HEK293 (cell line): Measurements from ENCODE around the gene HFM1.

Experiments
- CTCF ChIA-PET: fragments of 350-600 bp; formaldehyde crosslinking; extraction: SDS; loops from one replicate; lab custom pipeline; 2021; ENCODE audit warnings: antibody characterized with exemption; lab: Yijun Ruan, JAX
- POLR2A ChIA-PET: fragments of 300-600 bp; formaldehyde crosslinking; extraction: SDS; loops from one replicate; lab custom pipeline; 2020; ENCODE audit warnings: antibody characterized with exemption, inconsistent platforms; lab: Yijun Ruan, JAX
- H3K27ac ChIP-seq: fragments of 200-500 bp; sonication (Bioruptor generic); 2 replicates; pipeline ENCODE4 v1.5.1; 2014; ENCODE audit warnings: low read depth, low read length, control low read depth, inconsistent platforms; ENCODE audit errors: extremely low read depth
- H3K36me3 ChIP-seq, 2 experiments: fragments of 200-500 bp in 1 of 2; sonication (Bioruptor generic) in 1 of 2; 1 replicate in 1 of 2; 2 replicates in 1 of 2; pipeline ENCODE4 v1.5.1; 2014 to 2017; ENCODE audit warnings: inconsistent platforms in 2 of 2, low read length in 2 of 2; ENCODE audit not compliant: control insufficient read depth in 2 of 2, insufficient read depth in 1 of 2
- H3K4me1 ChIP-seq: fragments of 200-500 bp; sonication (Bioruptor generic); 2 replicates; pipeline ENCODE4 v1.5.1; 2014; ENCODE audit warnings: mild to moderate bottlenecking, low read length, inconsistent platforms; ENCODE audit not compliant: control insufficient read depth, insufficient read depth
- H3K4me3 ChIP-seq: 2 replicates; pipeline ENCODE4 v1.5.1; 2011; ENCODE audit warnings: low read depth, mild to moderate bottlenecking, control low read depth, low read length, moderate library complexity
- H3K9me3 ChIP-seq: fragments of 200-500 bp; sonication (Bioruptor generic); 2 replicates; pipeline ENCODE4 v1.5.1; 2014; ENCODE audit warnings: low read depth, low read length, inconsistent platforms; ENCODE audit not compliant: control insufficient read depth, insufficient read depth
- BCL11B ChIP-seq: fragments of 450-650 bp; formaldehyde crosslinking; IDR thresholded peaks from 2 replicates; pipeline ENCODE4 v1.5.1; 2016; ENCODE audit warnings: low read depth, missing biosample characterization, missing genetic modification characterization
- GLIS1 ChIP-seq: fragments of 450-650 bp; formaldehyde crosslinking; IDR thresholded peaks from 2 replicates; pipeline ENCODE4 v1.5.1; 2016; ENCODE audit warnings: missing biosample characterization, missing genetic modification characterization
- IKZF3 ChIP-seq: fragments of 450-650 bp; IDR thresholded peaks from 2 replicates; pipeline ENCODE4 v1.5.0; 2018; ENCODE audit warnings: missing biosample characterization, mild to moderate bottlenecking, missing genetic modification characterization, moderate library complexity
- OVOL3 ChIP-seq: fragments of 450-650 bp; formaldehyde crosslinking; IDR thresholded peaks from 2 replicates; pipeline ENCODE4 v1.5.1; 2016; ENCODE audit warnings: missing biosample characterization, missing genetic modification characterization
- SCRT1 ChIP-seq: fragments of 450-650 bp; formaldehyde crosslinking; IDR thresholded peaks from 2 replicates; pipeline ENCODE4 v1.5.1; 2016; ENCODE audit warnings: missing biosample characterization, missing genetic modification characterization, borderline replicate concordance
- SP7 ChIP-seq: fragments of 450-650 bp; formaldehyde crosslinking; IDR thresholded peaks from 2 replicates; pipeline ENCODE4 v1.5.1; 2016; ENCODE audit warnings: missing biosample characterization, missing genetic modification characterization
- WT1 ChIP-seq: fragments of 450-650 bp; formaldehyde crosslinking; IDR thresholded peaks from 2 replicates; pipeline ENCODE4 v1.5.1; 2016; ENCODE audit warnings: missing biosample characterization, missing genetic modification characterization
- YY1 ChIP-seq: fragments of 450-650 bp; formaldehyde crosslinking; IDR thresholded peaks from 2 replicates; pipeline ENCODE4 v1.5.1; 2018; ENCODE audit warnings: missing biosample characterization, missing genetic modification characterization
- ZBTB1 ChIP-seq: fragments of 450-650 bp; formaldehyde crosslinking; IDR thresholded peaks from 2 replicates; pipeline ENCODE4 v1.5.1; 2016; ENCODE audit warnings: missing biosample characterization, missing genetic modification characterization
- ZBTB21 ChIP-seq: fragments of 450-650 bp; formaldehyde crosslinking; IDR thresholded peaks from 2 replicates; pipeline ENCODE4 v1.5.1; 2017; ENCODE audit warnings: missing biosample characterization, missing genetic modification characterization
- ZIC2 ChIP-seq: fragments of 450-650 bp; formaldehyde crosslinking; IDR thresholded peaks from 2 replicates; pipeline ENCODE4 v1.5.1; 2016; ENCODE audit warnings: missing biosample characterization, missing genetic modification characterization
- ZNF10 ChIP-seq: fragments of 450-650 bp; formaldehyde crosslinking; IDR thresholded peaks from 2 replicates; pipeline ENCODE4 v1.5.1; 2017; ENCODE audit warnings: missing biosample characterization, missing genetic modification characterization
- ZNF146 ChIP-seq: fragments of 450-650 bp; formaldehyde crosslinking; IDR thresholded peaks from 2 replicates; pipeline ENCODE4 v1.5.1; 2016; ENCODE audit warnings: missing biosample characterization, missing genetic modification characterization
- ZNF184 ChIP-seq: fragments of 450-650 bp; IDR thresholded peaks from 2 replicates; pipeline ENCODE4 v1.5.1; 2018; ENCODE audit warnings: missing biosample characterization, mild to moderate bottlenecking, missing genetic modification characterization
- ZNF335 ChIP-seq: fragments of 450-650 bp; formaldehyde crosslinking; conservative IDR thresholded peaks from 2 replicates; pipeline ENCODE4 v1.5.1; 2016; ENCODE audit warnings: missing biosample characterization, missing genetic modification characterization
- ZNF37A ChIP-seq: fragments of 450-650 bp; IDR thresholded peaks from 2 replicates; pipeline ENCODE4 v1.5.1; 2018; ENCODE audit warnings: missing biosample characterization, missing genetic modification characterization
- ZNF404 ChIP-seq: fragments of 450-650 bp; formaldehyde crosslinking; IDR thresholded peaks from 2 replicates; pipeline ENCODE4 v1.5.1; 2017; ENCODE audit warnings: missing biosample characterization, missing genetic modification characterization
- ZNF561 ChIP-seq: fragments of 450-650 bp; IDR thresholded peaks from 2 replicates; pipeline ENCODE4 v1.5.1; 2018; ENCODE audit warnings: missing biosample characterization, missing genetic modification characterization, borderline replicate concordance
- ZNF624 ChIP-seq: fragments of 450-650 bp; formaldehyde crosslinking; IDR thresholded peaks from 2 replicates; pipeline ENCODE4 v1.5.1; 2017; ENCODE audit warnings: missing biosample characterization, missing genetic modification characterization
- ZNF660 ChIP-seq: fragments of 450-650 bp; IDR thresholded peaks from 2 replicates; pipeline ENCODE4 v1.5.1; 2018; ENCODE audit warnings: missing biosample characterization, mild to moderate bottlenecking, missing genetic modification characterization
- ZNF768 ChIP-seq: fragments of 450-650 bp; formaldehyde crosslinking; IDR thresholded peaks from 2 replicates; pipeline ENCODE4 v1.5.1; 2018; ENCODE audit warnings: missing biosample characterization, mild to moderate bottlenecking, missing genetic modification characterization
- ZNF792 ChIP-seq: fragments of 450-650 bp; formaldehyde crosslinking; IDR thresholded peaks from 2 replicates; pipeline ENCODE4 v1.5.1; 2016; ENCODE audit warnings: missing biosample characterization, missing genetic modification characterization
- ZSCAN23 ChIP-seq: fragments of 450-650 bp; formaldehyde crosslinking; IDR thresholded peaks from 2 replicates; pipeline ENCODE4 v1.5.1; 2016; ENCODE audit warnings: missing biosample characterization, missing genetic modification characterization
- TF ChIP-seq, protein P1 (sequence below): fragments of 450-650 bp; formaldehyde crosslinking; IDR thresholded peaks from 2 replicates; pipeline ENCODE4 v1.5.1; 2016; ENCODE audit warnings: missing biosample characterization, missing genetic modification characterization
- TF ChIP-seq, protein P2 (sequence below): fragments of 450-650 bp; IDR thresholded peaks from 2 replicates; pipeline ENCODE4 v1.5.1; 2018; ENCODE audit warnings: missing biosample characterization, mild to moderate bottlenecking, missing genetic modification characterization
- TF ChIP-seq, protein P3 (sequence below): fragments of 450-650 bp; formaldehyde crosslinking; optimal IDR thresholded peaks from 2 replicates; pipeline ENCODE3; 2016; ENCODE audit warnings: missing biosample characterization, mild to moderate bottlenecking, missing genetic modification characterization
- TF ChIP-seq, protein P4 (sequence below): fragments of 450-650 bp; formaldehyde crosslinking; IDR thresholded peaks from 2 replicates; pipeline ENCODE4 v1.5.1; 2016; ENCODE audit warnings: missing biosample characterization, missing genetic modification characterization

Gene HFM1

DNA sequence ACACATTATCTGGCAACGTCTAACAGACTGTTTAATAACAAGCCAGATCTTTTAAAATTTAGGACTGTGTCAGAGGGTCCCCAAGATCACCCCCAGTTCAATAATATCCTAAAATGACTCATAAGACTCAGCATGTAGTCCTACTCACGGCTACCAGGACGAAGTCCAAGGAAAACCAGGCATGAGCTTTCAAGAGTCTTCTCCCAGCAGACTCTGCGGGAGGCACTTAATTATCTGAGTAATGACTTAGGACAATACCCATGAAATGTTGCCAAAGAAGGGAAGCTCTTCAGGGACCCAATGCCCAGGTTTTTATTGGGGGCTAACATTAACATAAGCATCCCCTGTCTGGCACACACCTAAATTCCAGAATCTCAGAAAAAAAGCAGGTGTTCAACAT lies 7.0 kb downstream of the HFM1 start:
- TF ChIP-seq ZIC2 (tag by site-specific recombination) (peak; percentile 65), IKZF3 (0 out of 2 replicates have a peak, but pooled peaks have one; percentile 27), ZNF660 (tag by site-specific recombination) (peak; percentile 66; the same call in 1 of the 2 replicates), ZNF768 (no peak), GLIS1 (tag by site-specific recombination) (peak; percentile 74)
- no peak overlapping the region for H3K27ac ChIP-seq
- CTCF ChIA-PET, result interaction anchor here (0.5 to 1.1 kb wide), 3 partner anchors 8 to 145 kb away, joined by 3 read pairs; no protein-coding TSS in a partner anchor
- POLR2A ChIA-PET, result no interaction called here
- H3K4me3 ChIP-seq, result no peak overlapping the region
- no peaks in the 10 kb centered on the region for H3K36me3 ChIP-seq
- peaks cover 3% of the 10 kb centered on the region; the same call in 1 of the 2 replicates for H3K4me1 ChIP-seq
- no peaks in the 10 kb centered on the region for H3K9me3 ChIP-seq

DNA sequence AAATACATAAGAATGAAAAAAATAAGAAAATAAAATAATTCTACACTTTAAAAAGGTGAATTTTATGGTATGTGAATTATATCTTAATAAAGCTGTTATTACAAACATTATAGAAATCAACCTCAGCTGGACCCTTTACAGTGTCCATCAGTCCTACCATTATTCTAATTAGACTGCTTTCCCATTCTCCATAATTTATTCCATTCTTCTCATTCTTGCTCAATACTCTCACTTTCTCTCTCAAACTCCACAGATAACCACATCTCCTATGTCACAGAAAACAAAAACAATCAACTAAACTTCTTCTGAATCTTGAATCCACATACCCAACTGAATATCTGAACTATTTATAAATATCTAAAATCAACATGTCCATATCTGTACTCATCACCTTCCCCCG lies 11.6 kb downstream of the HFM1 start:
- ChIA-PET CTCF (no interaction called here), POLR2A (no interaction called here)
- H3K4me1 ChIP-seq, result peaks cover 3% of the 10 kb centered on the region; the same call in 1 of the 2 replicates
- H3K27ac ChIP-seq, result no peak overlapping the region
- TF ChIP-seq OVOL3 (tag by site-specific recombination), result no peak
- no peak for TF ChIP-seq ZNF335
- no peak for TF ChIP-seq ZNF10
- TF ChIP-seq, protein P1, sequence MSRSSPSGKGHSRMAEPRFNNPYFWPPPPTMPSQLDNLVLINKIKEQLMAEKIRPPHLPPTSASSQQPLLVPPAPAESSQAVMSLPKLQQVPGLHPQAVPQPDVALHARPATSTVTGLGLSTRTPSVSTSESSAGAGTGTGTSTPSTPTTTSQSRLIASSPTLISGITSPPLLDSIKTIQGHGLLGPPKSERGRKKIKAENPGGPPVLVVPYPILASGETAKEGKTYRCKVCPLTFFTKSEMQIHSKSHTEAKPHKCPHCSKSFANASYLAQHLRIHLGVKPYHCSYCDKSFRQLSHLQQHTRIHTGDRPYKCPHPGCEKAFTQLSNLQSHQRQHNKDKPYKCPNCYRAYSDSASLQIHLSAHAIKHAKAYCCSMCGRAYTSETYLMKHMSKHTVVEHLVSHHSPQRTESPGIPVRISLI (tag by site-specific recombination), result no peak
- TF ChIP-seq ZNF146 (tag by site-specific recombination), result no peak
- TF ChIP-seq, protein P2, sequence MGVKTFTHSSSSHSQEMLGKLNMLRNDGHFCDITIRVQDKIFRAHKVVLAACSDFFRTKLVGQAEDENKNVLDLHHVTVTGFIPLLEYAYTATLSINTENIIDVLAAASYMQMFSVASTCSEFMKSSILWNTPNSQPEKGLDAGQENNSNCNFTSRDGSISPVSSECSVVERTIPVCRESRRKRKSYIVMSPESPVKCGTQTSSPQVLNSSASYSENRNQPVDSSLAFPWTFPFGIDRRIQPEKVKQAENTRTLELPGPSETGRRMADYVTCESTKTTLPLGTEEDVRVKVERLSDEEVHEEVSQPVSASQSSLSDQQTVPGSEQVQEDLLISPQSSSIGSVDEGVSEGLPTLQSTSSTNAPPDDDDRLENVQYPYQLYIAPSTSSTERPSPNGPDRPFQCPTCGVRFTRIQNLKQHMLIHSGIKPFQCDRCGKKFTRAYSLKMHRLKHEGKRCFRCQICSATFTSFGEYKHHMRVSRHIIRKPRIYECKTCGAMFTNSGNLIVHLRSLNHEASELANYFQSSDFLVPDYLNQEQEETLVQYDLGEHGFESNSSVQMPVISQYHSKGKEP (tag by site-specific recombination), result no peak
- H3K9me3 ChIP-seq, result no peaks in the 10 kb centered on the region
- no peak overlapping the region for H3K4me3 ChIP-seq
- H3K36me3 ChIP-seq, result no peaks in the 10 kb centered on the region

DNA sequence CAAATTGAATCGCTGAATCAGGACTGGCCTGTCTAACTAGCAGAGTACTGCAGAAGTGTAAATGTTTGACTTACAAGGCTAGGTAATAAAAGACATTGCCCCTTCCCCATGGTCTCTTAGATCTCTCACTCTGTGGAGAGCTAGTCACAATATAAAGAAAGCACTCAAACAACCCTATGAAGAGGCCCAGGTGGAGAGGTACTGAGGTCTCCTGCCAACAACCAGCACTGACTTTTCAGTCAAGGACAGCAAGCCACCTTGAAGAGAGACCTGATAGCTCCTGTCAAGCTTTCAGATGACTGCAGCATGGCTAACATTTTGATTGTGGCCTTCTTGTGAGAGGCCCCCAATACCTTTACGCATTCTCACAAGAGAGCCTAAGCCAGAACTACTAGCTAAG lies 18.5 kb downstream of the HFM1 start:
- POLR2A ChIA-PET, result no interaction called here
- H3K4me1 ChIP-seq, result no peaks in the 10 kb centered on the region
- CTCF ChIA-PET, result interaction anchor here (0.7 kb wide), 1 partner anchor 1341 kb away, joined by 3 read pairs; no protein-coding TSS in a partner anchor

More for the DNA sequence above, 18.5 kb downstream of the HFM1 start:
- TF ChIP-seq ZNF404 (tag by site-specific recombination) (no peak), ZNF561 (tag by site-specific recombination) (no peak), ZSCAN23 (tag by site-specific recombination) (no peak), BCL11B (no peak), ZNF37A (tag by site-specific recombination) (no peak), ZNF792 (tag by site-specific recombination) (no peak), SP7 (tag by site-specific recombination) (no peak), ZBTB21 (tag by site-specific recombination) (no peak), GLIS1 (tag by site-specific recombination) (no peak), SCRT1 (tag by site-specific recombination) (no peak), WT1 (tag by site-specific recombination) (no peak), ZNF624 (tag by site-specific recombination) (no peak), YY1 (tag by site-specific recombination) (no peak), ZNF184 (tag by site-specific recombination) (no peak), ZBTB1 (tag by site-specific recombination) (no peak), ZIC2 (tag by site-specific recombination) (no peak)
- TF ChIP-seq, protein P3, sequence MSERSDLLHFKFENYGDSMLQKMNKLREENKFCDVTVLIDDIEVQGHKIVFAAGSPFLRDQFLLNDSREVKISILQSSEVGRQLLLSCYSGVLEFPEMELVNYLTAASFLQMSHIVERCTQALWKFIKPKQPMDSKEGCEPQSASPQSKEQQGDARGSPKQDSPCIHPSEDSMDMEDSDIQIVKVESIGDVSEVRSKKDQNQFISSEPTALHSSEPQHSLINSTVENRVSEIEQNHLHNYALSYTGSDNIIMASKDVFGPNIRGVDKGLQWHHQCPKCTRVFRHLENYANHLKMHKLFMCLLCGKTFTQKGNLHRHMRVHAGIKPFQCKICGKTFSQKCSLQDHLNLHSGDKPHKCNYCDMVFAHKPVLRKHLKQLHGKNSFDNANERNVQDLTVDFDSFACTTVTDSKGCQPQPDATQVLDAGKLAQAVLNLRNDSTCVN (tag by site-specific recombination), result no peak
- TF ChIP-seq, protein P4, sequence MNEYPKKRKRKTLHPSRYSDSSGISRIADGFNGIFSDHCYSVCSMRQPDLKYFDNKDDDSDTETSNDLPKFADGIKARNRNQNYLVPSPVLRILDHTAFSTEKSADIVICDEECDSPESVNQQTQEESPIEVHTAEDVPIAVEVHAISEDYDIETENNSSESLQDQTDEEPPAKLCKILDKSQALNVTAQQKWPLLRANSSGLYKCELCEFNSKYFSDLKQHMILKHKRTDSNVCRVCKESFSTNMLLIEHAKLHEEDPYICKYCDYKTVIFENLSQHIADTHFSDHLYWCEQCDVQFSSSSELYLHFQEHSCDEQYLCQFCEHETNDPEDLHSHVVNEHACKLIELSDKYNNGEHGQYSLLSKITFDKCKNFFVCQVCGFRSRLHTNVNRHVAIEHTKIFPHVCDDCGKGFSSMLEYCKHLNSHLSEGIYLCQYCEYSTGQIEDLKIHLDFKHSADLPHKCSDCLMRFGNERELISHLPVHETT (tag by site-specific recombination), result no peak
- no peak overlapping the region for H3K4me3 ChIP-seq
- H3K9me3 ChIP-seq, result no peaks in the 10 kb centered on the region
- H3K27ac ChIP-seq, result no peak overlapping the region
- no peaks in the 10 kb centered on the region for H3K36me3 ChIP-seq
